GM20431 (cell line): ENCODE data around the gene SPTLC1.
"Not testable (repeated sequence)": the region's sequence is repeated elsewhere in the genome, so short reads cannot be mapped to it uniquely, and the experiment has no call there.

Source experiments
- in situ Hi-C: fragments of 300-500 bp; cut with MseI, MboI; formaldehyde crosslinking; loops from one replicate; pipeline ENCODE4 v1.15.0; 2020; ENCODE audit warnings: low sequenced_read_pairs; ENCODE audit not compliant: unreplicated experiment

The SPTLC1 gene

GRCh38 chr9:92042260-92042659, 73.0 kb downstream of the SPTLC1 start:
- in situ Hi-C loops, result no loop called here

GRCh38 chr9:92036756-92037155, 78.5 kb downstream of the SPTLC1 start:
- in situ Hi-C loops, result no loop called here

- in situ Hi-C loops, result no loop called here
Observed at GRCh38 chr9:92036411-92036746, 78.8 kb downstream of the SPTLC1 start.

- in situ Hi-C loops, result no loop called here
Observed at GRCh38 chr9:92035687-92036410, 79.4 kb downstream of the SPTLC1 start.

- in situ Hi-C loops, result no loop called here
Observed at GRCh38 chr9:92035146-92035545, 80.1 kb downstream of the SPTLC1 start.

GRCh38 chr9:92033991-92034390, 81.2 kb downstream of the SPTLC1 start:
- in situ Hi-C loops, result no loop called here

- in situ Hi-C loops, result no loop called here
Observed at GRCh38 chr9:92033307-92033706, 81.9 kb downstream of the SPTLC1 start.

- in situ Hi-C loops, result no loop called here
Observed at GRCh38 chr9:92032891-92033290, 82.3 kb downstream of the SPTLC1 start.

- in situ Hi-C loops, result no loop called here
Observed at GRCh38 chr9:92030367-92030766, 84.8 kb downstream of the SPTLC1 start.

GRCh38 chr9:92029553-92029952, 85.7 kb downstream of the SPTLC1 start:
- in situ Hi-C loops, result no loop called here

GRCh38 chr9:92026206-92027002, 88.8 kb downstream of the SPTLC1 start:
- in situ Hi-C loops, result no loop called here

GRCh38 chr9:92021785-92022541, 93.2 kb downstream of the SPTLC1 start:
- in situ Hi-C loops, result not testable (repeated sequence)

GRCh38 chr9:92019658-92020057, 95.6 kb downstream of the SPTLC1 start:
- in situ Hi-C loops, result no loop called here

GRCh38 chr9:92010705-92011536, 104.3 kb downstream of the SPTLC1 start:
- in situ Hi-C loops, result no loop called here

- in situ Hi-C loops, result not testable (repeated sequence)
Observed at GRCh38 chr9:92010253-92010652, 105.0 kb downstream of the SPTLC1 start.

- in situ Hi-C loops, result no loop called here
Observed at GRCh38 chr9:92008041-92008440, 107.2 kb downstream of the SPTLC1 start.

- in situ Hi-C loops, result no loop called here
Observed at GRCh38 chr9:92004045-92004392, 111.2 kb downstream of the SPTLC1 start.

- in situ Hi-C loops, result no loop called here
Observed at GRCh38 chr9:92003308-92004044, 111.7 kb downstream of the SPTLC1 start.

GRCh38 chr9:92001948-92002347, 113.3 kb downstream of the SPTLC1 start:
- in situ Hi-C loops, result not testable (repeated sequence)
